ENCODE results near the gene MYBBP1A. TPM values are rescaled to one million over a fixed set of nuclear protein-coding genes. Genes with fewer than 3 reads are reported as not detected.
A peak's percentile ranks its signal among the peaks of the same experiment; 100 is the strongest.

Gene MYBBP1A
- total and polyA plus RNA-seq, 7 donors, result 28.5 to 63.2 (median 41.0) TPM

GRCh38 chr17:4499431-4500190, 55.6 kb downstream of the MYBBP1A start:
- DNase-seq (no peak), ATAC-seq (peak in 2 of 4 donors; percentile 18 to 31)
- TF ChIP-seq CTCF (IDR thresholded peaks at IDR 0.05), result no peak
- H3K36me3 ChIP-seq (ENCODE audit: insufficient read depth in 1 of 2, low read depth in 1 of 2), result no peaks in the 10 kb centered on the region
- H3K4me1 ChIP-seq, result peaks cover 14% of the 10 kb centered on the region
- H3K27ac ChIP-seq, result peak overlapping the region; percentile 23
- peaks cover 0 to 18% (median 14%) of the 10 kb centered on the region in 3 donors for H3K27me3 ChIP-seq (ENCODE audit: insufficient read depth in 3 of 3, low read length in 2 of 3)
- no peaks in the 10 kb centered on the region for H3K9me3 ChIP-seq
- peak overlapping the region; percentile 60 for H3K4me3 ChIP-seq
- intact Hi-C loops (cut with DNase I), result loop anchor here in 1 of 2 donors (2.0 kb wide), 1 partner anchor 79 kb away; no protein-coding TSS in a partner anchor
- WGBS, 3 donors, result 1 to 2% (median 1%) methylated on average over 53 of the region's 53 CpGs

DNA sequence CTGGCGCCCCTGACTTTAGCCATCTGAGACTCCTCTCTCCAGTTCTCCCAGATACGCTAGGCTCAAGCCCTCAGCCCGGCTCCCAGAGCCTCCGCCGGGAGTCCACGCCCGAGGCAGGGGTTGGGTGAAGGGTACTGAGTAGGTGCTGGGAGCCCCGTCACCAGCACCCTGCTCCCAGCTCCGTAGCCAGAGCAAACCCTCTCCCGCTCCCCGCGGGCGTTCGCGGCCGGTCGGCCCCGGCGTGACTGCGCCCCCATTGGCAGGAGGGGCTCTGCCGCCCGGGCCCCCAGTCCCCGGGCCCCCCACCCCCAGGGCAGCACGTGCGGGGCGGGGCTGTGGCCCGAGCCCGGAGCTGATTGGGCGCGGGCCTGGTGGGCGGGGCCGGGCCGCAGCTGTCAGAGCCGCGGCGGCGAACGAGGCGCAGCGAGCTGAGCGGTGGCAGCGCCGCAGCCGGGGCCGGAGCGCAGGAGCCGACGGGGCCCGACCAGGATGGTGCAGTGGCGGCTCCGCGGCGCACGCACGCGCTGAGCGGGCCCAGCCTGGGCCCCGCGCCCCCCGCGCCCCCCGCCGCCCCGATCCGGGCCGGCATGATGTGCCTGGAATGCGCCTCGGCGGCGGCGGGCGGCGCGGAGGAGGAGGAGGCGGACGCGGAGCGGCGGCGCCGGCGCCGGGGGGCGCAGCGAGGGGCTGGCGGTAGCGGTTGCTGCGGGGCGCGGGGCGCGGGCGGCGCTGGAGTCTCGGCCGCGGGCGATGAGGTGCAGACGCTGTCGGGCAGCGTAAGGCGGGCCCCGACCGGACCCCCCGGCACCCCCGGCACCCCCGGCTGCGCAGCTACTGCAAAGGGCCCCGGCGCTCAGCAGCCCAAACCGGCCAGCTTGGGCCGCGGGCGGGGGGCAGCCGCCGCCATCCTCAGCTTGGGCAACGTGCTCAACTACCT, 56.5 kb downstream of the MYBBP1A start, which contains the start of gene SPNS2:
Gene SPNS2 (plus strand): TSS at position 421 of the 937 bp plus-strand sequence. CDS start 167 bp downstream, at position 588.
- DNase-seq (peak; percentile 74 to 83), ATAC-seq (peak; percentile 85 to 93 (median 90))
- H3K27ac ChIP-seq, result peak within 1 kb of the TSS; percentile 36
- H3K4me1 ChIP-seq, result peaks cover 14% of the 10 kb centered on the region
- no peak for TF ChIP-seq CTCF (IDR thresholded peaks at IDR 0.05)
- WGBS, 3 donors, result 1 to 2% (median 1%) methylated on average over 33 to 115 of the region's 117 CpGs
- intact Hi-C loops (cut with DNase I), result loop anchor here in 1 of 2 donors (2.0 kb wide), 1 partner anchor 78 kb away; no protein-coding TSS in a partner anchor
- no peaks in the 10 kb centered on the region for H3K36me3 ChIP-seq (ENCODE audit: insufficient read depth in 1 of 2, low read depth in 1 of 2)
- peak within 1 kb of the TSS; percentile 60 for H3K4me3 ChIP-seq
- H3K27me3 ChIP-seq (ENCODE audit: insufficient read depth in 3 of 3, low read length in 2 of 3), result peaks cover 0 to 18% (median 14%) of the 10 kb centered on the region in 3 donors
- no peaks in the 10 kb centered on the region for H3K9me3 ChIP-seq

DNA sequence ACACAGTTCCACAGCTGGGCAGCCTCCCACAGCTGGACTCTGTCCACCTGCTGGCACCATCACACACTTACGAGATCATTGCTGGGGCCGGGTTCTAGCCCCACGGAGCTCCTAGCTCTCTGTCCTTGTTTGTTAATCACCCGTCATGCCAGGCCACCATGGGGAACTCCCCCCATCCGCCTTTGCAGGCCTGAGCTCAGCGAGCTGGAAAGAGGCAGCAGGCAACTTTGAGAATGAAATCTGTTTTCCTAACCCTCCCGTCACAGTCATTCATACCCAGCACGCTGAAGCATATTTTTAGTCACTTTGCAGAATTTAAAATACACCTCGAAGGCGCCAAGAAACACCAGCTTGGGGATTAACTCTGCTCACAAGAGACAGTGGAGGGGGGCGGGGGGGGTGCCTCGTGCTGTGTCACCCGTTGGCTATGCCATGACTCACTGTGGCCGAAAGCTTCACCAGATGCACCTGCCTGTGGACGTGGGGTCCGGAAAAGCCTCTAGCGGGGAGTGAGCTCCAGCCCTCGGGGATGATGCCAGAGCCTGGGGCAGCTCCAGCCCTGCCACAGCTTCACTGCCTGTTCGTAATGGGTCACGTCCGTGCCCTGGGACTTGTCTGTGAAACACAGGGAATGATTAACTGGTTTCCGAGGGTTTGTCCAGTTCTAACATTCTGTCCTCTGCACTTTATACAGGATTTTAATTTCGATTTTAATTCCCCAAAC, 57.9 kb downstream of the MYBBP1A start:
- H3K27ac ChIP-seq, result peak overlapping the region; percentile 36
- WGBS, 3 donors, result 33 to 56% (median 40%) methylated on average over 23 of the region's 23 CpGs
- peaks cover 14% of the 10 kb centered on the region for H3K4me1 ChIP-seq
- TF ChIP-seq CTCF (IDR thresholded peaks at IDR 0.05), result no peak
- intact Hi-C loops (cut with DNase I), result no loop called here
- H3K27me3 ChIP-seq (ENCODE audit: insufficient read depth in 3 of 3, low read length in 2 of 3), result peaks cover 0 to 10% (median 8%) of the 10 kb centered on the region in 3 donors
- peak in 1 of 2 donors; percentile 72 for DNase-seq
- no peaks in the 10 kb centered on the region for H3K9me3 ChIP-seq
- ATAC-seq, result peak; percentile 56 to 71 (median 67)
- no peak overlapping the region for H3K4me3 ChIP-seq
- H3K36me3 ChIP-seq (ENCODE audit: insufficient read depth in 1 of 2, low read depth in 1 of 2), result no peaks in the 10 kb centered on the region

Measured in psoas muscle (tissue), 8 donors.